ENCODE measurements around the gene USP15. TPM values are rescaled to one million over a fixed set of nuclear protein-coding genes. Genes with fewer than 3 reads are reported as not detected.
"Not testable (repeated sequence)": the region's sequence is repeated elsewhere in the genome, so short reads cannot be mapped to it uniquely, and the experiment has no call there.

The USP15 gene
- total and polyA plus RNA-seq, 2 experiments from 2014 or later: 39.9 to 51.0 TPM

DNA sequence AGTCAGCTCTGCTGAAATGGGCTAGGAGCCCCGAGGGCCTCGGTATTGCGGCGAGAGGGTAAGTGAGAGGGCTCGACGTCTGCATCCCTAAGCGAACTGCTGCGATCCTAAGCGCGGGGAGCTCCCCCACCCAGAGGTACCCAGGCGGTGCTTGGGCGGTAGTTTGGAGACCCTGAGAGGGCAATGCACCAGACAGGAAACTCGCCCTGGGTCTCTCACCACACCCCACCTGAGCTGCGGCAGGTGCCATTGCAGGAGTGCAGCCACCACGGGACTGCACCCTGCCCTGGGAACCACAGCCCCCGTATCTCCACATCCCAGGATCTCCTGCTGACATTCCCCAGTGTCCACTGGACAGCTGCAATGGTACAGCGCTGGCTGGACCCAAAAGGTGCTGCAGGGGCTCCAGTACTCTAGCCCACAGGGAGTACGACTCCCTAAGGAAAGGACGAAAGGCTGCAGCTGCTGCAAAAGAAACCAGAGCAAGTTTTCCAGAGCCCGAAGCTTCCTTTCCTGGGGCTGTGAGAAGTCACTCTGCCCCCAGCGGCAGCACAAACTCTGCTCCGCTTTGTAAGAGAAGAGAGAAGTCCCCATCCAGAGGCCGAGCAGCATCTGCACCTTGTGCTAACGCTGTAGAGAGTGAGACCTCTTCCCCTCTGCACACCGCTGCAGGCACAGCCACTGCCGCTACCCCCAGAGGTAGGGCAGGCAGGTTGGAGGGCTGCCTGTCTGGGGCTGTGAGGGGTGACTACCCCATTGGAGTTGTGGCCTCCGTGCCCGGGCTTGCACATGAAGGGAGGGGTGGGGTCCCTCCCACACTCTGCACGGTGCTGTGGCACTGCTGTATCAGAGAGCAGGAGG, 175.3 kb downstream of the USP15 start:
- peak; percentile 74 to 80 for DNase-seq (ENCODE audit: low read depth in 1 of 2, low spot score in 1 of 2)
- no peaks in the 10 kb centered on the region for H3K4me1 ChIP-seq (ENCODE audit: low read depth)
- TF ChIP-seq, protein P1, sequence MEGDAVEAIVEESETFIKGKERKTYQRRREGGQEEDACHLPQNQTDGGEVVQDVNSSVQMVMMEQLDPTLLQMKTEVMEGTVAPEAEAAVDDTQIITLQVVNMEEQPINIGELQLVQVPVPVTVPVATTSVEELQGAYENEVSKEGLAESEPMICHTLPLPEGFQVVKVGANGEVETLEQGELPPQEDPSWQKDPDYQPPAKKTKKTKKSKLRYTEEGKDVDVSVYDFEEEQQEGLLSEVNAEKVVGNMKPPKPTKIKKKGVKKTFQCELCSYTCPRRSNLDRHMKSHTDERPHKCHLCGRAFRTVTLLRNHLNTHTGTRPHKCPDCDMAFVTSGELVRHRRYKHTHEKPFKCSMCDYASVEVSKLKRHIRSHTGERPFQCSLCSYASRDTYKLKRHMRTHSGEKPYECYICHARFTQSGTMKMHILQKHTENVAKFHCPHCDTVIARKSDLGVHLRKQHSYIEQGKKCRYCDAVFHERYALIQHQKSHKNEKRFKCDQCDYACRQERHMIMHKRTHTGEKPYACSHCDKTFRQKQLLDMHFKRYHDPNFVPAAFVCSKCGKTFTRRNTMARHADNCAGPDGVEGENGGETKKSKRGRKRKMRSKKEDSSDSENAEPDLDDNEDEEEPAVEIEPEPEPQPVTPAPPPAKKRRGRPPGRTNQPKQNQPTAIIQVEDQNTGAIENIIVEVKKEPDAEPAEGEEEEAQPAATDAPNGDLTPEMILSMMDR (IDR thresholded peaks at IDR 0.05; ENCODE audit: low read depth, low read length): peak; percentile 74
- H3K4me3 ChIP-seq: peak overlapping the region; percentile 22
- H3K27me3 ChIP-seq: peaks cover 56% of the 10 kb centered on the region
- no peaks in the 10 kb centered on the region for H3K9me3 ChIP-seq (ENCODE audit: low read depth)
- H3K36me3 ChIP-seq: no peaks in the 10 kb centered on the region
- H3K27ac ChIP-seq: no peak overlapping the region

DNA sequence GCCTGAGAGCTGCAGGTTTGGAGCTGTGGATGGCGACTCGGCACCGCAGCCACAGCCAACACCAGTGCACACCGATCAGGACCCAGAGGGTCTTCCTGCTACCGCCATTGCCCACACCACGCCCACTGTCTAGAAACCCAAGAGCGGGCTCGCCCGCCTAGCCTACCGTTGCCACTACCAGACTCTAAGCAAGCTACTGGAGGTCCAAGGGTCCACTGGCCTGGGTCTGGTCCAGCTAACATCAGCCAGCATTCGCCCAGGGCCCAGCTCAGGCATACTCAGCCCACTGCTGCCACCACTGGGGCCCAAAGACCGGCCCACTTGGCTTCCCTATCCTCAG, 175.9 kb downstream of the USP15 start:
- no peak for DNase-seq (ENCODE audit: low read depth in 1 of 2, low spot score in 1 of 2)
- Histone ChIP-seq H3K4me3 (no peak overlapping the region), H3K4me1 (ENCODE audit: low read depth) (no peaks in the 10 kb centered on the region), H3K27ac (no peak overlapping the region), H3K27me3 (peaks cover 51% of the 10 kb centered on the region), H3K36me3 (no peaks in the 10 kb centered on the region), H3K9me3 (ENCODE audit: low read depth) (no peaks in the 10 kb centered on the region)
- TF ChIP-seq, protein P1 (IDR thresholded peaks at IDR 0.05; ENCODE audit: low read depth, low read length): no peak

DNA sequence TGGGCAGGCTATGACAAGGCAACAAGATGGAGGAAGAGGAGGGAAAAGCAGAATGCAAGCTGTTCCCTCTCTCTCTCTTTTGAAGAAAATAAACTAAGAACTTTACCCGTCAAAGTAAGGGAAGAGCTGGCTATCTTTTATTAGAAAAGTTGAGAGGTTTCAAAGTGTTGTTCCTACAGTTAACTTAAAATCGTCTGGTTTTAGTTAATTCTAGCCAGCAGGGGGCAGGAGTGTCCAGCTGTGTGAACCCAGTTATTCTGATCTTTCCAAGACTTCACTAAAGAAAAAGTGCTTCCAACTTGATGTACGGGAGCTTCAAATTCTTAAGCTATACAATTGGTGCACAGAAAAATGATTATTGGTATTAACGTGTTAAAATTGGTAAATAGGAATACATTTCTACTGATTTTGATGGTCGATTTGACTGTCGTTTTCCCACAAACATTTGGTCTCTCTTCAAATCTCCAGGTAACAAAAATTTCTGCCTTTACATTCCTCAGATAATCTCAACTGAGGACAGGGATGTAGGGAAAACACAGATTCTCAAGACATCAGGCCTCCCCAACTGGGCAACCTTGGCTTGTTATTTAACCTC, 178.0 kb downstream of the USP15 start:
- H3K36me3 ChIP-seq: no peaks in the 10 kb centered on the region
- TF ChIP-seq, protein P1 (IDR thresholded peaks at IDR 0.05; ENCODE audit: low read depth, low read length): peak; percentile 65
- H3K4me1 ChIP-seq (ENCODE audit: low read depth): no peaks in the 10 kb centered on the region
- no peaks in the 10 kb centered on the region for H3K9me3 ChIP-seq (ENCODE audit: low read depth)
- no peak overlapping the region for H3K4me3 ChIP-seq
- peak; percentile 67 to 76 for DNase-seq (ENCODE audit: low read depth in 1 of 2, low spot score in 1 of 2)
- peaks cover 31% of the 10 kb centered on the region for H3K27me3 ChIP-seq
- H3K27ac ChIP-seq: no peak overlapping the region

DNA sequence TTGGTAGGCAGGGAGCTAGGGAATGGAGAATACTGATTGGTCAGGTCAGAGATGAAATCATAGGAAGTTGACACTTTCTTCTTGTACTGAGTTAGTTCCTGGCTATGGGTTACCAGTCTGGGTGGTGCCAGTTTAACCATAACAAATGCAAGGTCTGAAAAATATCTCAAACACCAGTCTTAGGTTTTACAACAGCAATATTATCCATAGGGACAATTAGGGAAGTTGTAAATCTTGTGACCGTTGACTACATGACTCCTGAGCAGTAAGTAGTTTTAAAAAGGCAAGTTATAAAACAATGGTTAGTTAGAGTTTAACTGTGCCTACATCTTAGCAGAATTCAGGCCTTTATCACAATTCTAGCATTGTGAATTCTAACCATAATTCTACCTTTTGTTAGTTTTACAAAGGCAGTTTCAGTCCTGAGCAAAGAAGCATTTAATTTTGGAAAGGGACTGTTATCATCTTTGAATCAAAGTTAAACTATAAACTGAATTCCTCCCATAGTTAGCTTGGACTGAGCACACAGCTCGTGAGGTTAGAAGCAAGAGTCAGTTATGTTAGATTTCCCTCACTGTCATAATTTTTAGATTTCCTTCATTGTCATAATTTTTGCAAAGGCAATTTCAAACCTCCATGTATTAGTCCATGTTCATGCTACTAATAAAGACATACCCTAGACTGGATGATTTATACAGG, 186.7 kb downstream of the USP15 start:
- Histone ChIP-seq H3K4me1 (ENCODE audit: low read depth) (no peaks in the 10 kb centered on the region), H3K27ac (no peak overlapping the region), H3K4me3 (no peak overlapping the region), H3K9me3 (ENCODE audit: low read depth) (no peaks in the 10 kb centered on the region), H3K36me3 (no peaks in the 10 kb centered on the region), H3K27me3 (no peaks in the 10 kb centered on the region)
- DNase-seq (ENCODE audit: low read depth in 1 of 2, low spot score in 1 of 2): no peak
- TF ChIP-seq, protein P1 (IDR thresholded peaks at IDR 0.05; ENCODE audit: low read depth, low read length): no peak

DNA sequence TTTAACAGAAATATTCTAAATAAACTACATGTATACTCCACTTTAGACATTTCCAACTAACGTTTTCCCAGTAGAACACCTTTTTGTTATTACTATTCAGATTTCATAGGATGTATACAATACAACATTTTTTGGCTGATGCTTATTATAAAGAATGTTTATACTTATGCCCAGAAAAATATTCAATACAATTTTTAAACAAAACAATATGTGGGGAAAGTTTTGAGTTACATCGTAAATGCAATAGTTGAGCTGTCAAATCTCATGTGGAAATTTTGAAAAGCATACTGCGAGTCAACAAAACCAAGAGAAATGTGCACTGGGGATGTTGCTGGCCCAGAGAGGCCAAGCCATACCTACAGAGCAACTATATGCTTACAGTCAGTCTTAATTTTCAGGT, 188.2 kb downstream of the USP15 start:
- TF ChIP-seq, protein P1 (IDR thresholded peaks at IDR 0.05; ENCODE audit: low read depth, low read length): no peak
- Histone ChIP-seq H3K27me3 (no peaks in the 10 kb centered on the region), H3K27ac (no peak overlapping the region), H3K36me3 (no peaks in the 10 kb centered on the region), H3K4me1 (ENCODE audit: low read depth) (no peaks in the 10 kb centered on the region), H3K4me3 (no peak overlapping the region), H3K9me3 (ENCODE audit: low read depth) (no peaks in the 10 kb centered on the region)
- no peak for DNase-seq (ENCODE audit: low read depth in 1 of 2, low spot score in 1 of 2)

DNA sequence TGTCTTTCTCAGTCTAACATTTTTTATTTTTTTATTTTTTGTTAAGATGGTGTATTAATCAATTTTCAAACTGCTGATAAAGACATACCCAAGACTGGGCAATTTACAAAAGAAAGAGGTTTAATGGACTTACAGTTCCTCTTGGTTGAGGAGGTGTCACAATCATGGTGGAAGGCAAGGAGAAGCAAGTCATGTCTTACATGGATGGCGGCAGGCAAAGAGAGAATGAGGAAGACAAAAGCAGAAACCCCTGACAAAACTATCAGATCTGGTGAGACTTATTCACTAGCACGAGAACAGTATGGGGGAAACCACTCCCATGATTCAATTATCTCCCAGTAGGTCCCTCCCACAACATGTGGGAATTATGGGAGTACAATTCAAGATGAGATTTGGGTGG, 195.2 kb downstream of the USP15 start:
- H3K4me1 ChIP-seq (ENCODE audit: low read depth); H3K4me3 ChIP-seq; DNase-seq (ENCODE audit: low read depth in 1 of 2, low spot score in 1 of 2); H3K9me3 ChIP-seq (ENCODE audit: low read depth); H3K27me3 ChIP-seq; H3K36me3 ChIP-seq; H3K27ac ChIP-seq: not testable (repeated sequence)
